SJSA1 (cell line): ENCODE results near the gene RAD1. TPM values are rescaled to one million over a fixed set of nuclear protein-coding genes. Genes with fewer than 3 reads are reported as not detected.
A peak's percentile ranks its signal among the peaks of the same experiment; 100 is the strongest.
"Not testable (repeated sequence)": the region's sequence is repeated elsewhere in the genome, so short reads cannot be mapped to it uniquely, and the experiment has no call there.

Experiments used
- DNase-seq, 2 experiments: peaks; one replicate each; pipeline ENCODE4 v3.0.0-alpha.2; 2015 to 2020; ENCODE audit warnings: low spot score in 2 of 2, low read depth in 1 of 2
- H3K27ac ChIP-seq: fragments of 250-450 bp; sonication (Bioruptor Pico); 2 replicates; pipeline ENCODE4 v1.5.1; 2020; ENCODE audit warnings: mild to moderate bottlenecking, moderate library complexity
- H3K27me3 ChIP-seq: fragments of 250-450 bp; sonication (Bioruptor Pico); replicated peaks from 2 replicates; pipeline ENCODE4 v1.5.1; 2020; ENCODE audit warnings: mild to moderate bottlenecking, moderate library complexity
- H3K36me3 ChIP-seq: fragments of 250-450 bp; sonication (Bioruptor Pico); 2 replicates; pipeline ENCODE4 v1.5.1; 2020; ENCODE audit warnings: mild to moderate bottlenecking
- H3K4me1 ChIP-seq: fragments of 250-450 bp; sonication (Bioruptor Pico); replicated peaks from 2 replicates; pipeline ENCODE4 v1.6.1; 2021; ENCODE audit warnings: mild to moderate bottlenecking
- H3K4me3 ChIP-seq: fragments of 250-450 bp; sonication (Bioruptor Pico); 2 replicates; pipeline ENCODE4 v1.5.1; 2020; ENCODE audit warnings: mild to moderate bottlenecking
- H3K9me3 ChIP-seq: fragments of 250-450 bp; sonication (Bioruptor Pico); replicated peaks from 2 replicates; pipeline ENCODE4 v1.5.1; 2020; ENCODE audit warnings: mild to moderate bottlenecking
- total RNA-seq: library from RNA; depleted of rRNA; stranded (reverse); fragments of >200 nt; shearing (Covaris generic); gene quantifications from 2 replicates; pipeline ENCODE4 v1.2.3, GENCODE V29; 2014

The RAD1 gene
- total RNA-seq, 1 experiment from 2014 or later, result 57.6 TPM

GRCh38 chr5:34927785-34928184, 12.5 kb upstream of the RAD1 start:
- Histone ChIP-seq H3K27ac (no peak overlapping the region), H3K9me3 (no peaks in the 10 kb centered on the region), H3K4me3 (no peak overlapping the region), H3K4me1 (peaks cover 32% of the 10 kb centered on the region), H3K36me3 (peaks cover 45% of the 10 kb centered on the region), H3K27me3 (no peaks in the 10 kb centered on the region)
- no peak for DNase-seq

- no peak for DNase-seq
- H3K27me3 ChIP-seq, result no peaks in the 10 kb centered on the region
- H3K4me1 ChIP-seq, result peaks cover 35% of the 10 kb centered on the region
- H3K9me3 ChIP-seq, result no peaks in the 10 kb centered on the region
- no peak overlapping the region for H3K4me3 ChIP-seq
- H3K36me3 ChIP-seq, result peaks cover 56% of the 10 kb centered on the region
- H3K27ac ChIP-seq, result no peak overlapping the region
Observed at GRCh38 chr5:34926318-34926888, 11.1 kb upstream of the RAD1 start.

- DNase-seq, result no peak
- no peak overlapping the region for H3K4me3 ChIP-seq
- H3K4me1 ChIP-seq, result peaks cover 35% of the 10 kb centered on the region
- no peaks in the 10 kb centered on the region for H3K9me3 ChIP-seq
- no peak overlapping the region for H3K27ac ChIP-seq
- H3K27me3 ChIP-seq, result no peaks in the 10 kb centered on the region
- peaks cover 70% of the 10 kb centered on the region for H3K36me3 ChIP-seq
Observed at GRCh38 chr5:34924462-34924765, 9.1 kb upstream of the RAD1 start.

- DNase-seq, result peak; percentile 58 to 87
- Histone ChIP-seq H3K27me3 (no peaks in the 10 kb centered on the region), H3K4me3 (no peak overlapping the region), H3K4me1 (peaks cover 32% of the 10 kb centered on the region), H3K36me3 (peaks cover 72% of the 10 kb centered on the region), H3K27ac (peak overlapping the region; percentile 18), H3K9me3 (no peaks in the 10 kb centered on the region)
Observed at GRCh38 chr5:34923694-34924461, 8.6 kb upstream of the RAD1 start.

GRCh38 chr5:34923256-34923655, 8.0 kb upstream of the RAD1 start:
- Histone ChIP-seq H3K36me3 (peaks cover 77% of the 10 kb centered on the region), H3K4me1 (peaks cover 29% of the 10 kb centered on the region), H3K27ac (peak overlapping the region; percentile 18; the same call in 1 of the 2 replicates)
- DNase-seq, H3K9me3 ChIP-seq, H3K4me3 ChIP-seq, H3K27me3 ChIP-seq: not testable (repeated sequence)

GRCh38 chr5:34919077-34919476, 3.8 kb upstream of the RAD1 start:
- DNase-seq, result no peak
- H3K4me1 ChIP-seq, result peaks cover 27% of the 10 kb centered on the region
- H3K27ac ChIP-seq, result no peak overlapping the region
- no peak overlapping the region for H3K4me3 ChIP-seq
- no peaks in the 10 kb centered on the region for H3K9me3 ChIP-seq
- no peaks in the 10 kb centered on the region for H3K27me3 ChIP-seq
- H3K36me3 ChIP-seq, result peaks cover 73% of the 10 kb centered on the region

GRCh38 chr5:34918025-34918424, 2.7 kb upstream of the RAD1 start:
- DNase-seq, result no peak
- peaks cover 27% of the 10 kb centered on the region for H3K4me1 ChIP-seq
- H3K36me3 ChIP-seq, result peaks cover 71% of the 10 kb centered on the region
- H3K4me3 ChIP-seq, result no peak overlapping the region
- H3K27me3 ChIP-seq, result no peaks in the 10 kb centered on the region
- no peak overlapping the region for H3K27ac ChIP-seq
- no peaks in the 10 kb centered on the region for H3K9me3 ChIP-seq

GRCh38 chr5:34916518-34916917, 1.2 kb upstream of the RAD1 start:
- no peak for DNase-seq
- H3K9me3 ChIP-seq, result no peaks in the 10 kb centered on the region
- peak overlapping the region; percentile 73 for H3K4me3 ChIP-seq
- H3K27me3 ChIP-seq, result no peaks in the 10 kb centered on the region
- peaks cover 71% of the 10 kb centered on the region for H3K36me3 ChIP-seq
- peak overlapping the region; percentile 8; the same call in 1 of the 2 replicates for H3K27ac ChIP-seq
- H3K4me1 ChIP-seq, result peaks cover 33% of the 10 kb centered on the region

GRCh38 chr5:34915856-34916192, 520 bp upstream of the RAD1 start:
- H3K36me3 ChIP-seq, result peaks cover 71% of the 10 kb centered on the region
- H3K27me3 ChIP-seq, result no peaks in the 10 kb centered on the region
- peak in 1 of 2 experiments; percentile 25 for DNase-seq
- no peaks in the 10 kb centered on the region for H3K9me3 ChIP-seq
- peak overlapping the region; percentile 73 for H3K4me3 ChIP-seq
- H3K27ac ChIP-seq, result peak overlapping the region; percentile 62
- peaks cover 33% of the 10 kb centered on the region for H3K4me1 ChIP-seq

- Histone ChIP-seq H3K4me1 (peaks cover 28% of the 10 kb centered on the region), H3K27me3 (no peaks in the 10 kb centered on the region), H3K36me3 (peaks cover 72% of the 10 kb centered on the region), H3K27ac (peak overlapping the region; percentile 62), H3K9me3 (no peaks in the 10 kb centered on the region), H3K4me3 (peak overlapping the region; percentile 73)
- DNase-seq, result no peak
Observed at GRCh38 chr5:34914671-34915138, 599 bp downstream of the RAD1 start.

- H3K4me3 ChIP-seq, result no peak overlapping the region
- peak in 1 of 2 experiments; percentile 52 for DNase-seq
- peaks cover 28% of the 10 kb centered on the region for H3K4me1 ChIP-seq
- peaks cover 77% of the 10 kb centered on the region for H3K36me3 ChIP-seq
- peak overlapping the region; percentile 32 for H3K27ac ChIP-seq
- no peaks in the 10 kb centered on the region for H3K9me3 ChIP-seq
- no peaks in the 10 kb centered on the region for H3K27me3 ChIP-seq
Observed at GRCh38 chr5:34913072-34913471, 2.2 kb downstream of the RAD1 start.

GRCh38 chr5:34905564-34905963, 9.7 kb downstream of the RAD1 start:
- Histone ChIP-seq H3K4me1 (no peaks in the 10 kb centered on the region), H3K9me3 (no peaks in the 10 kb centered on the region), H3K27me3 (no peaks in the 10 kb centered on the region), H3K36me3 (peaks cover 50% of the 10 kb centered on the region), H3K4me3 (no peak overlapping the region), H3K27ac (no peak overlapping the region)
- no peak for DNase-seq

GRCh38 chr5:34903260-34903659, 12.0 kb downstream of the RAD1 start:
- peaks cover 28% of the 10 kb centered on the region for H3K36me3 ChIP-seq
- DNase-seq, result no peak
- no peaks in the 10 kb centered on the region for H3K4me1 ChIP-seq
- H3K9me3 ChIP-seq, result no peaks in the 10 kb centered on the region
- H3K27me3 ChIP-seq, result no peaks in the 10 kb centered on the region
- no peak overlapping the region for H3K27ac ChIP-seq
- no peak overlapping the region for H3K4me3 ChIP-seq

- no peaks in the 10 kb centered on the region for H3K27me3 ChIP-seq
- H3K4me3 ChIP-seq, result no peak overlapping the region
- H3K9me3 ChIP-seq, result no peaks in the 10 kb centered on the region
- DNase-seq, result no peak
- H3K4me1 ChIP-seq, result no peaks in the 10 kb centered on the region
- H3K36me3 ChIP-seq, result peaks cover 15% of the 10 kb centered on the region
- no peak overlapping the region for H3K27ac ChIP-seq
Observed at GRCh38 chr5:34900652-34901051, 14.7 kb downstream of the RAD1 start.
